CD4-positive, alpha-beta T cell (primary cell): ENCODE measurements around the gene WASL. TPM values are rescaled to one million over a fixed set of nuclear protein-coding genes. Genes with fewer than 3 reads are reported as not detected.

Experiments
- ATAC-seq: fragments of 200-7000 bp; cut with Tn5 transposase; one replicate; pipeline ENCODE4 v1.10.0; 2022; ENCODE audit warnings: mild to moderate bottlenecking; ENCODE audit not compliant: poor library complexity
- CTCF ChIA-PET: fragments of 350-600 bp; sonication (Branson Sonifier 250); formaldehyde crosslinking; loops from one replicate; lab custom pipeline; 2021; ENCODE audit warnings: antibody characterized with exemption, inconsistent platforms; lab: Charles Lee
- POLR2A ChIA-PET: fragments of 350-600 bp; sonication (Branson Sonifier 250); formaldehyde crosslinking; loops from one replicate; lab custom pipeline; 2021; ENCODE audit warnings: antibody characterized with exemption, inconsistent platforms; lab: Charles Lee
- DNase-seq, 14 experiments: peaks; one replicate each; pipeline ENCODE4 v3.0.0-alpha.2; 2013 to 2020; ENCODE audit warnings: mixed read lengths in 2 of 14
- H3K27ac ChIP-seq, 2 donors: one replicate each; pipeline versions ENCODE4 v1.5.1 to v1.7.0; 2013; ENCODE audit warnings: low read length in 2 of 2, low read depth in 1 of 2, mild to moderate bottlenecking in 1 of 2
- H3K27me3 ChIP-seq, 2 experiments: 1 replicate in 1 of 2; 2 replicates in 1 of 2; pipeline versions ENCODE4 v1.6.1 to v1.7.0; 2013; ENCODE audit warnings: low read length in 2 of 2, control low read depth in 1 of 2, mild to moderate bottlenecking in 1 of 2, moderate library complexity in 1 of 2; ENCODE audit not compliant: insufficient read depth in 2 of 2, control insufficient read depth in 1 of 2
- H3K36me3 ChIP-seq: one replicate; pipeline ENCODE4 v1.6.1; 2013; ENCODE audit warnings: low read length, control low read depth; ENCODE audit not compliant: insufficient read depth
- H3K4me1 ChIP-seq: one replicate; pipeline ENCODE4 v1.6.1; 2013; ENCODE audit warnings: low read length, control low read depth; ENCODE audit not compliant: insufficient read depth
- H3K4me3 ChIP-seq: one replicate; pipeline ENCODE4 v1.5.1; 2013; ENCODE audit warnings: mild to moderate bottlenecking, low read length, moderate library complexity
- H3K9me3 ChIP-seq, 2 experiments: 1 replicate in 1 of 2; 2 replicates in 1 of 2; pipeline versions ENCODE4 v1.6.1 to v1.7.0; 2013; ENCODE audit warnings: low read length in 2 of 2, mild to moderate bottlenecking in 2 of 2, control low read depth in 1 of 2, moderate library complexity in 1 of 2; ENCODE audit not compliant: control insufficient read depth in 1 of 2, insufficient read depth in 1 of 2
- H3K27ac Mint-ChIP-seq: one replicate; pipeline ENCODE4 v1.8.0; 2020; ENCODE audit warnings: mixed read lengths
- H3K27me3 Mint-ChIP-seq: one replicate; pipeline ENCODE4 v1.8.0; 2021; ENCODE audit warnings: mixed read lengths
- H3K36me3 Mint-ChIP-seq: one replicate; pipeline ENCODE4 v1.8.0; 2021; ENCODE audit warnings: low read depth, mixed read lengths
- H3K4me1 Mint-ChIP-seq: one replicate; pipeline ENCODE4 v1.8.0; 2021; ENCODE audit warnings: low read depth, mixed read lengths
- H3K4me3 Mint-ChIP-seq: one replicate; pipeline ENCODE4 v1.8.0; 2020; ENCODE audit warnings: mild to moderate bottlenecking, mixed read lengths
- H3K9me3 Mint-ChIP-seq: one replicate; pipeline ENCODE4 v1.8.0; 2020; ENCODE audit warnings: mixed read lengths
- CTCF ChIP-seq: fragments of 200-600 bp; IDR thresholded peaks from one replicate; pipeline ENCODE4 v1.8.0; 2022; ENCODE audit warnings: antibody characterized with exemption, mild to moderate bottlenecking
- intact Hi-C, 2 experiments: fragments of 100-400 bp; cut with DNase I in 1 of 2; cut with micrococcal nuclease in 1 of 2; formaldehyde crosslinking; loops; one replicate each; pipeline versions ENCODE4 v1.15.1 to v1.9.0; 2023 to 2025; cut with DNase I, micrococcal nuclease
- total RNA-seq, 174 experiments: library from RNA in 2 of 174; stranded (reverse) in 2 of 174; gene quantifications; one replicate each; pipeline ENCODE4 v1.2.3 and lab custom pipeline; 2021 to 2026

Gene WASL
- total RNA-seq, 2 experiments from 2014 or later = 8.6 to 9.3 TPM

GRCh38 chr7:123787220-123788007 lies 38.6 kb upstream of the WASL start:
- H3K4me3 ChIP-seq = no peak overlapping the region
- no peak overlapping the region for H3K27ac ChIP-seq
- no peak overlapping the region for H3K4me3 Mint-ChIP-seq
- no peaks in the 10 kb centered on the region for H3K27me3 Mint-ChIP-seq
- DNase-seq (no peak), ATAC-seq (no peak)
- no peaks in the 10 kb centered on the region for H3K9me3 ChIP-seq
- POLR2A ChIA-PET = no interaction called here
- no peaks in the 10 kb centered on the region for H3K36me3 ChIP-seq
- H3K9me3 Mint-ChIP-seq = no peaks in the 10 kb centered on the region
- no peaks in the 10 kb centered on the region for H3K27me3 ChIP-seq
- no peaks in the 10 kb centered on the region for H3K36me3 Mint-ChIP-seq
- H3K4me1 Mint-ChIP-seq = no peaks in the 10 kb centered on the region
- TF ChIP-seq CTCF = no peak
- CTCF ChIA-PET = no interaction called here
- H3K4me1 ChIP-seq = no peaks in the 10 kb centered on the region
- H3K27ac Mint-ChIP-seq = no peak overlapping the region
- intact Hi-C loops = no loop called here

DNA sequence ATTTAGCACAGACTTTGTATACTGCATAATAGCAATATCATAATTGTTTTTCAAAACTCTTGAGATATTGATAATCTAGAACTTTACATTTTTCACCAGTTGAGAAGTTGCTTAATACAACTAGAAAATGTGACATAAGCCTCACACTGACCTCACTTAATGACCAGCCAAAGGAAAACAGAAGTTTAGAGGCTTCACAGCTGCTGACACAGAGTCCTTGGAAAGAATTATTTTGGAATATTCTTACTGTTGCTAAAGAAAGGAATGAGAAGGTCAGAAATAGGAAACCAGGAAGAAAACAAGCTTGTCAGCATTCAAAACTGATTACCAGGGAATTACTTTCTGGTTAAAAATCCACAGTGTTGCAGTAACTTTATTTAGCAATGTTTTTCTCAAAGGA lies 35.5 kb upstream of the WASL start:
- ATAC-seq = no peak
- Histone ChIP-seq H3K9me3 (no peaks in the 10 kb centered on the region), H3K27ac (no peak overlapping the region), H3K36me3 (no peaks in the 10 kb centered on the region), H3K27me3 (peaks cover 0 to 4% of the 10 kb centered on the region in 2 experiments), H3K4me3 (no peak overlapping the region), H3K4me1 (no peaks in the 10 kb centered on the region)
- intact Hi-C loops = no loop called here
- H3K36me3 Mint-ChIP-seq = no peaks in the 10 kb centered on the region
- H3K4me1 Mint-ChIP-seq = no peaks in the 10 kb centered on the region
- no peaks in the 10 kb centered on the region for H3K27me3 Mint-ChIP-seq
- ChIA-PET CTCF (no interaction called here), POLR2A (no interaction called here)
- no peaks in the 10 kb centered on the region for H3K9me3 Mint-ChIP-seq
- no peak overlapping the region for H3K4me3 Mint-ChIP-seq
- TF ChIP-seq CTCF = no peak
- DNase-seq = no peak
- no peak overlapping the region for H3K27ac Mint-ChIP-seq

GRCh38 chr7:123783820-123784219 lies 35.0 kb upstream of the WASL start:
- ATAC-seq = no peak
- DNase-seq = no peak
- H3K36me3 Mint-ChIP-seq = no peaks in the 10 kb centered on the region
- H3K27ac Mint-ChIP-seq = no peak overlapping the region
- no peak for TF ChIP-seq CTCF
- Histone ChIP-seq H3K27ac (no peak overlapping the region), H3K27me3 (peaks cover 0 to 4% of the 10 kb centered on the region in 2 experiments), H3K4me3 (no peak overlapping the region), H3K4me1 (no peaks in the 10 kb centered on the region), H3K9me3 (no peaks in the 10 kb centered on the region), H3K36me3 (no peaks in the 10 kb centered on the region)
- no peaks in the 10 kb centered on the region for H3K4me1 Mint-ChIP-seq
- intact Hi-C loops = no loop called here
- POLR2A ChIA-PET = no interaction called here
- no peak overlapping the region for H3K4me3 Mint-ChIP-seq
- no peaks in the 10 kb centered on the region for H3K27me3 Mint-ChIP-seq
- H3K9me3 Mint-ChIP-seq = no peaks in the 10 kb centered on the region
- CTCF ChIA-PET = no interaction called here
